ENCODE data around the gene CC2D1A.

DNA sequence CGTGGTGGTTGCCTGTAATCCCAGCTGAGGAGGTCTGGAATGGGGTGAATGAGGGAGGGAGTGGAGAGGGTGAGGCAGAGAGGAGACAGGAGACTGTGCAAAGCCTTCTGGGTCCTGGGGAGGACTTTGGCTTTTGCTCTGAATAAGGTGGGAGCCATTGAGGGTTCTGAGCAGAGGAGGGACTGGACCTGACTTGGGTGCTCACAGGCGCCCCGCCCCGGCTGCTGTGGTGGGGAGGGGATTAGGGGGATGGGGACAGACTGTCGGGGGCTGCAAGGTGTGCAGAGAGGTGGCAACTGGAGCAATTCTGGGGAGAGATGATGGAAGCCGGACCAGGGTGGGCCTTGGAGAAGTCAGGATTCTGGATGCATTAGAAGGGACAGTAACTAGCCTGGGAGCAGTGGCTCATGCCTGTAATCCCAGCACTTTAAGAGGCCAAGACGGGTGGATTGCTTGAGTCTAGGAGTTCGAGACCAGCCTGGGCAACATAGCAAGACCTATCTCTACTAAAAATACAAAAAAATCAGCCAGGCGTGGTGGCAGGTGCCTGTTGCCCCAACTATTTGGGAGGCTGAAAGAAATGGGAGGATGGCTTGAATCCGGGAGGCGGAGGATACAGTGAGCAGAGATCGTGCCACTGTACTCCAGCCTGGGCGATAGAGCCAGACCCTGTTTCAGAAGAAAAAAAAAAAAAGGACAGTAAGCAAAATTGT is 45.2 kb upstream of the CC2D1A start:
- TF ChIP-seq, protein P1, sequence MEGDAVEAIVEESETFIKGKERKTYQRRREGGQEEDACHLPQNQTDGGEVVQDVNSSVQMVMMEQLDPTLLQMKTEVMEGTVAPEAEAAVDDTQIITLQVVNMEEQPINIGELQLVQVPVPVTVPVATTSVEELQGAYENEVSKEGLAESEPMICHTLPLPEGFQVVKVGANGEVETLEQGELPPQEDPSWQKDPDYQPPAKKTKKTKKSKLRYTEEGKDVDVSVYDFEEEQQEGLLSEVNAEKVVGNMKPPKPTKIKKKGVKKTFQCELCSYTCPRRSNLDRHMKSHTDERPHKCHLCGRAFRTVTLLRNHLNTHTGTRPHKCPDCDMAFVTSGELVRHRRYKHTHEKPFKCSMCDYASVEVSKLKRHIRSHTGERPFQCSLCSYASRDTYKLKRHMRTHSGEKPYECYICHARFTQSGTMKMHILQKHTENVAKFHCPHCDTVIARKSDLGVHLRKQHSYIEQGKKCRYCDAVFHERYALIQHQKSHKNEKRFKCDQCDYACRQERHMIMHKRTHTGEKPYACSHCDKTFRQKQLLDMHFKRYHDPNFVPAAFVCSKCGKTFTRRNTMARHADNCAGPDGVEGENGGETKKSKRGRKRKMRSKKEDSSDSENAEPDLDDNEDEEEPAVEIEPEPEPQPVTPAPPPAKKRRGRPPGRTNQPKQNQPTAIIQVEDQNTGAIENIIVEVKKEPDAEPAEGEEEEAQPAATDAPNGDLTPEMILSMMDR (IDR thresholded peaks at IDR 0.05) = no peak
- no peak for TF ChIP-seq EP300 (IDR thresholded peaks at IDR 0.05; ENCODE audit: low read depth)
